Adrenal gland (tissue), 5 donors: ENCODE results near the gene GPC6.

Source experiments
- POLR2A ChIP-seq, 2 donors: fragments of 450-650 bp; IDR thresholded peaks; one replicate each; pipeline ENCODE4 v1.6.1; 2017; ENCODE audit warnings: antibody characterized with exemption in 2 of 2, mild to moderate bottlenecking in 2 of 2, moderate library complexity in 1 of 2
- TF ChIP-seq, protein P1 (sequence below), 6 experiments: fragments of 450-650 bp in 4 of 6; fragments of 200-600 bp in 2 of 6; sonication (generic) in 1 of 6; IDR thresholded peaks; 1 replicate in 5 of 6; 2 replicates in 1 of 6; pipeline versions ENCODE4 v1.5.1 to v1.8.0; 2016 to 2021; ENCODE audit warnings: antibody characterized with exemption in 6 of 6, mild to moderate bottlenecking in 2 of 6, moderate library complexity in 1 of 6
- donor health status: DM: no; HTN: no; CAD: no.

DNA sequence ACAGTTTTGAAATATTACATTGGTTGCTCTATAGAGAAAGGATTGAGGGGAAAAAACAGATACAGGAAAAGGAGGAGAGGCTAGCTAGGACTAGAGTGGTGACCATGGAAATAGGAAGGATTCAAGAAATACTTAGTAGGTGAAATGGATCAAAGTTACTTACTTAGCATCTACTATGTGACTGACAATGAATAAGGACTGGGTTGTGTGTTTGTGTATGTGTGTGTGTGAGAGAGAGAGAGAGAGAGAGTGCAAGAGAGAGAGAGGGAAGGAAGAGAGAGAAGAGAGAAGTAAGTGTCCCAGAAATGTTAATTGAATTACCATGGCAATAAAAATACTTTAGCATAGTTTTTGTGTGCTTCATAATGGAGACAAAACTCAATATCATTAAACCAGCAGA lies 7.9 kb downstream of the GPC6 start:
- no peak for TF ChIP-seq POLR2A (IDR thresholded peaks at IDR 0.05)
- TF ChIP-seq, protein P1, sequence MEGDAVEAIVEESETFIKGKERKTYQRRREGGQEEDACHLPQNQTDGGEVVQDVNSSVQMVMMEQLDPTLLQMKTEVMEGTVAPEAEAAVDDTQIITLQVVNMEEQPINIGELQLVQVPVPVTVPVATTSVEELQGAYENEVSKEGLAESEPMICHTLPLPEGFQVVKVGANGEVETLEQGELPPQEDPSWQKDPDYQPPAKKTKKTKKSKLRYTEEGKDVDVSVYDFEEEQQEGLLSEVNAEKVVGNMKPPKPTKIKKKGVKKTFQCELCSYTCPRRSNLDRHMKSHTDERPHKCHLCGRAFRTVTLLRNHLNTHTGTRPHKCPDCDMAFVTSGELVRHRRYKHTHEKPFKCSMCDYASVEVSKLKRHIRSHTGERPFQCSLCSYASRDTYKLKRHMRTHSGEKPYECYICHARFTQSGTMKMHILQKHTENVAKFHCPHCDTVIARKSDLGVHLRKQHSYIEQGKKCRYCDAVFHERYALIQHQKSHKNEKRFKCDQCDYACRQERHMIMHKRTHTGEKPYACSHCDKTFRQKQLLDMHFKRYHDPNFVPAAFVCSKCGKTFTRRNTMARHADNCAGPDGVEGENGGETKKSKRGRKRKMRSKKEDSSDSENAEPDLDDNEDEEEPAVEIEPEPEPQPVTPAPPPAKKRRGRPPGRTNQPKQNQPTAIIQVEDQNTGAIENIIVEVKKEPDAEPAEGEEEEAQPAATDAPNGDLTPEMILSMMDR (IDR thresholded peaks at IDR 0.05) = no peak
